K562 (cell line): ENCODE measurements around the gene DNASE2B.

ENCODE experiments used
- TF ChIP-seq, protein P1 (sequence below): conservative IDR thresholded peaks from 2 replicates; pipeline ENCODE4 v1.6.1; 2011; ENCODE audit warnings: low read depth, mild to moderate bottlenecking, low read length; ENCODE audit not compliant: control insufficient read depth
- TF ChIP-seq, protein P2 (sequence below): sonication (generic); formaldehyde crosslinking; IDR thresholded peaks from 2 replicates; pipeline ENCODE4 v1.8.0; 2022; ENCODE audit warnings: missing genetic modification reagents, mild to moderate bottlenecking, borderline replicate concordance

DNA sequence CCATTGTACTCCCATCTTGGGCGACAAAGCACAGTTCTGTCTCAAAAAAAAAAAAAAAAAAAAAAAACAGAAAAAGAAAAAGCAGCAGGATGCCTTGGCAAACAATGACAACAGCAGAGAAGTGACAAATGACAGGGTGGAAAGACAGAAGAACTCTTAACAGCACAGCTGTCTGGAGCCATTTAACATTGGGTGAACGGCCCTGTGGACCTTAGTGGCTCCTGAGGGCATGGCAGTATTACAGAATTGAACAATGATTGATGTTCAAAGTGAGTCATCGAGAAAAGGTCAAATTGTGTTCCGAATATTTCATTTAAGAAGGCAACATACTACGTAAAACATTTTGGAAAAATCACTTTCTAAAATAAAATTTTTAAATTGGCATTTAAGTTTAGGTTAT lies 30.0 kb downstream of the DNASE2B start:
- TF ChIP-seq, protein P1, sequence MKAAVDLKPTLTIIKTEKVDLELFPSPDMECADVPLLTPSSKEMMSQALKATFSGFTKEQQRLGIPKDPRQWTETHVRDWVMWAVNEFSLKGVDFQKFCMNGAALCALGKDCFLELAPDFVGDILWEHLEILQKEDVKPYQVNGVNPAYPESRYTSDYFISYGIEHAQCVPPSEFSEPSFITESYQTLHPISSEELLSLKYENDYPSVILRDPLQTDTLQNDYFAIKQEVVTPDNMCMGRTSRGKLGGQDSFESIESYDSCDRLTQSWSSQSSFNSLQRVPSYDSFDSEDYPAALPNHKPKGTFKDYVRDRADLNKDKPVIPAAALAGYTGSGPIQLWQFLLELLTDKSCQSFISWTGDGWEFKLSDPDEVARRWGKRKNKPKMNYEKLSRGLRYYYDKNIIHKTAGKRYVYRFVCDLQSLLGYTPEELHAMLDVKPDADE, result no peak
- TF ChIP-seq, protein P2, sequence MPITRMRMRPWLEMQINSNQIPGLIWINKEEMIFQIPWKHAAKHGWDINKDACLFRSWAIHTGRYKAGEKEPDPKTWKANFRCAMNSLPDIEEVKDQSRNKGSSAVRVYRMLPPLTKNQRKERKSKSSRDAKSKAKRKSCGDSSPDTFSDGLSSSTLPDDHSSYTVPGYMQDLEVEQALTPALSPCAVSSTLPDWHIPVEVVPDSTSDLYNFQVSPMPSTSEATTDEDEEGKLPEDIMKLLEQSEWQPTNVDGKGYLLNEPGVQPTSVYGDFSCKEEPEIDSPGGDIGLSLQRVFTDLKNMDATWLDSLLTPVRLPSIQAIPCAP (CRISPR knock-in tag), result no peak
